GM21381 (cell line): ENCODE data around the gene ACOT13.
"Not testable (repeated sequence)": the region's sequence is repeated elsewhere in the genome, so short reads cannot be mapped to it uniquely, and the experiment has no call there.

Source experiments
- ATAC-seq: cut with Tn5 transposase; IDR thresholded peaks from one replicate; pipeline ENCODE4 v1.9.1; 2021; ENCODE audit warnings: mild to moderate bottlenecking, moderate library complexity; ENCODE audit not compliant: unreplicated experiment

Gene ACOT13

GRCh38 chr6:24721461-24722215 is 54.8 kb downstream of the ACOT13 start:
- peak; percentile 45 for ATAC-seq

DNA sequence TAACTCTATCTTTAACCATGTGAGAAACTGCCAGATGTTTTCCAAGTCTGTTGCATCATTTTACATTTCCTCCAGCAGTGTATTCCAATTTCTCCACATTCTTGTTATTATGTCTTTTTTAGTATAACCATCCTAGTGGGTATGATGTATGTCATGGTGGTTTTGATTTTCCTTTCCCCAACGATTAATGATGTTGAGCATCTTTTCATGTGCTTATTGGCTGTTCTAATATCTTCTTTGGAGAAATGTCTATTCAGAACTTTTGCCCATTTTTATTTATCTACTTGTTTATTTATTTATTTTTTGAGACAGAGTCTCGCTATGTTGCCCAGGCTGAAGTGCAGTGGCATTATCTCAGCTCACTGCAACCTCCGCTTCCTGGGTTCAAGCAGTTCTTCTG is 56.4 kb downstream of the ACOT13 start:
- ATAC-seq = no peak

DNA sequence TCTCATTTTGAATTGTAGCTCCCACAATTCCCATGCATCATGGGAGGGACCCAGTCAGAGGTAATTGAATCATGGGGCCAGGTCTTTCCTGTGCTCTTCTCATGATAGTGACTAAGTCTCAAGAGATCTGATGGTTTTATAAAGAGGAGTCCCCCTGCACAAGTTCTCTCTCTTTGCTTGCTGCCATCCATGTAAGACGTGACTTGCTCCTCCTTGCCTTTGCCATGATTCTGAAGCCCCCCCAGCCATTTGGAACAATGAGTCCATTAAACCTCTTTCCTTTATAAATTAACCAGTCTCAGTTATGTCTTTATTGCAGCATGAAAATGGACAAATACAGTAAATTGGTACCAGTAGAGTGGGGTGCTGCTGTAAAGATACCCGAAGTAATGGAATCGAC is 63.8 kb downstream of the ACOT13 start:
- ATAC-seq = not testable (repeated sequence)

DNA sequence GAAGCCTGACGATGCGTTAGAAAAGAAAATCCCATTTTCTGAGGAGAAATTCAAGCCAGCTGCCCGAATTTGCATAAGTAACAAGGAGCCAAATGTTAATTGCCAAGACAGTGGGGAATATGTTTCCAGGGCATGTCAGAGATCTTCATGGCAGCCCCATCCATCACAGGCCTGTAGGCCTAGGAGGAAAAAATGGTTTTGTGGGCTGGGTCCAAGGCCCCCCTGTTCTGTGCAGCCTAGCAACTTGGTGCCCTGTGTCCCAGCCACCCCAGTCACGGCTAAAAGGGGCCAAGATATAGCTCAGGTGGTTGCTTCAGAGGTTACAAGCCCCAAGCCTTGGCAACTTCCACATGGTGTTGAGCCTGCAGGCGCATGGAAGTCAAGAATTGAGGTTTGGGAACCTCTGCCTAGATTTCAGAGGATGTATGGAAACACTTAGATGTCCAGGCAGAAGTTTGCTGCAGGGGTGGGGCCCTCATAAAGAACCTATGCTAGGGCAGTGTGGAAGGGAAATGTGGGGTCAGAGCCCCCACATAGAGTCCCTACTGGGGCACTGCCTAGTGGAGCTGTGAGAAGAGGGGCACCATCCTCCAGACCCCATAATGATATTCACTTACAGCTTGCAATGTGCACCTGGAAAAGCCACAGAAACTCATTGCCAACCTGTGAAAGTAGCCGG is 64.7 kb downstream of the ACOT13 start:
- ATAC-seq = not testable (repeated sequence)

DNA sequence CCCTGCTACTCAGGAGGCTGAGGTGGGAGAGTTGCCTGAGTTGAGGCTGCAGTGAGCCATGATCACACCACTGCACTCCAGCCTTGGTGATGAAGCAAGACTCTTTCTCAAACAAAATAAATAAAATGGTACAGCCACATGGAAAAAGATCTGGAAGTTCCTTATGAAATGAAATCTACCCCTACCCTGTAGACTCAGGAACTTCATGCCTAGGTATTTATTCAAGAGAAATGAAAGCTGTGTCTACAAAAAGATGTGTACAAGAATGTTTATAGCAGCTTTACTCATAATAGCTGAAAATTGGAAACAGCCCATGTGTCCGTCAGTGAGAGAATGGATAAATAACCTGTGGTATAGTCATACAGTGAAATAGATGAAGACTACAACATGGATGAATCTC is 67.3 kb downstream of the ACOT13 start:
- no peak for ATAC-seq

GRCh38 chr6:24734710-24735109 is 67.8 kb downstream of the ACOT13 start:
- not testable (repeated sequence) for ATAC-seq

- ATAC-seq = no peak
These were observed 71.9 kb downstream of the ACOT13 start for GRCh38 chr6:24738741-24739140.

DNA sequence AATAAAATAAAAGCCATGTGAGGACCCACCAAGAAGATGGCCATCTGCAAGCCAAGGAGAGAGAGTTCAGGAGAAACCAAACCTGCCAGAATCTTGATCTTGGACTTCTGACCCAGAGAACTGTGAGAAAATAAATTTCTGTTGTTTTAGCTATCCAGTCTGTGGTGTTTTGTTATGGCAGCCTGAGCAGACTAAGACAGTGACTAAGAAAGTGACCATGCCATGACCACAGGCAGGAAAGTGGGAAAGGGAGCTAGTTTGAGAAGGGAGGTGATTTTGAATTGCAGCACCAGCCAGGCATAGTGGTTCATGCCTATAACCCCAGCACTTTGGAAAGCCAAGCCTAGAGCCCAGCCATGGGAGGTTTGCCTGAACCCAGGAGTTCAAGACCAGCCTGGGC is 74.0 kb downstream of the ACOT13 start:
- ATAC-seq = no peak

DNA sequence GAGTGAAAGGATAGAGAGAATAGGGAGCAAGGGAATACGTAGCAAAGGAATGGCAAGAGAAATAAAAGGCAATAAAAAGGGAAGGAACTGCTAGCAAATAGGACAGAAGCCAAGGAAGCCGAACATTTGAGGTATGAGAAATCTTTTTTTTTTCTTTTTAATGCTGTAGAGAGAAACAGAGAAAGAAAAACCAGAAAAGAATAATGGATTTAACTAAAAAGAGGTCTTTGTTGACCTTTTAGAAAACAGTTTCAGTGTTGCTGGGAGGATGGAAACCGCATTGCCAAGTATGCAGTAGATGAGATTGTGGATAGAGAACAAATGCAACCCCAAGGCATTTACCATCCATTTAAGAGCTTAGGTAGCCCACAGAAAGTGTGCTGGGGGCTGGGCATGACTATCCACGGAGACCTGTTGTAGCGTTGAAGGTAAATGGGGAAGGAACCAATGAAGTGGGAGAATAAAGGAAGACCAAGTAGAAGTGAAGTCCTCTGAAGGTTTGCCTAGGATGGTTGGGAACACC is 75.4 kb downstream of the ACOT13 start:
- ATAC-seq = no peak

DNA sequence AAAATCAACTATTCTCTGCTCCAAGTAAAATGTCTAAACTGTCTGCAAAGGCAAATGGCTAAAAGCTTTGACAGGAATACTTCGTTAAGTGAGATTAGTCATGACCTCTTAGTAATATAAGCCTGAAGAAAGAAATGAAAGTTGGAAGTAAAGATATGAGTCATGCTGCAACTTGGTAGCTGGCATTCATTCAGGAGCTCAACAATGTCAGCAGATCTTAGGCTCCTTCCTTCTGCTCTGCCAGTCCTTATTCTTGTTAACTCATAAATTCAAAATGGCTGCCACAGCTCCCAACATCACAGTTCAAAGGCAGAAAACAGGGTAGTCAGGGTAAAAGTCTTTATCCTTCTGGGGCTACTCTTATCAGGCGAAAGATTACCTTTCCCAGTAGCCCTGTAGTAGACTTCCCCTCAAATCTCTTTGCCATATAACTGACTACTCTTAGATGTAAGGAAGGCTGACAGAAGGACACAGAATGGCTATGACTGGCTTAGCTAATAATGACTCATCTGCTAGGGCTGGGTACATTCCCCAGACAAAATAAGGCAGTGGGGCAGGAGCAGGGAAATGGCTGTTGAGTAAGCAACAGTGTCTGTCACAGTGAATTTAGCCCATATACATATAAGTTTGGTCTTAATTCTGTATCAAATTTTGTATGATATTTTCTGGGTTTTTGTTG is 76.5 kb downstream of the ACOT13 start:
- ATAC-seq = peak; percentile 88

GRCh38 chr6:24743944-24744335 is 77.1 kb downstream of the ACOT13 start:
- ATAC-seq = no peak

DNA sequence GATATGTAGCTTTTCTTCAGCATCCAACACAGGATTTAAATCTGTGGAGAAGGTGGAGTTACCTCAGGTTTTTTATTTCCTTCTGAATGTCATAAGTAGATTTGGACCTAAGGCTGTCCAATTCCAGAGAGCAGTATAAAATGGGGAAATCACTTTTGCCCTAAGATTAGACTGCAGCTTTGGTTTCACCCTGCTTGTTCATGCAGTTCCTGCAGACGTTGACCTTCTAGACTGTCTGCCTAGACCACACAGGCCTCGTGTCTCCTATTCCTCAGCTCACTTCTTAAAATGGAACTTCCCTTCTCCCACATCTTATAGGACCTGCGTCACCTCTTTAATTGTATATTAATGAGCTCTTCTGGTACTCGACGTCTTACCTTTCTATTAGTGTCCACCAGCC is 78.0 kb downstream of the ACOT13 start:
- ATAC-seq = no peak

GRCh38 chr6:24749297-24749696 is 82.4 kb downstream of the ACOT13 start:
- no peak for ATAC-seq

GRCh38 chr6:24750878-24751277 is 84.0 kb downstream of the ACOT13 start:
- ATAC-seq = not testable (repeated sequence)

GRCh38 chr6:24752503-24752902 is 85.6 kb downstream of the ACOT13 start:
- no peak for ATAC-seq

GRCh38 chr6:24752917-24753492 is 86.1 kb downstream of the ACOT13 start:
- no peak for ATAC-seq

DNA sequence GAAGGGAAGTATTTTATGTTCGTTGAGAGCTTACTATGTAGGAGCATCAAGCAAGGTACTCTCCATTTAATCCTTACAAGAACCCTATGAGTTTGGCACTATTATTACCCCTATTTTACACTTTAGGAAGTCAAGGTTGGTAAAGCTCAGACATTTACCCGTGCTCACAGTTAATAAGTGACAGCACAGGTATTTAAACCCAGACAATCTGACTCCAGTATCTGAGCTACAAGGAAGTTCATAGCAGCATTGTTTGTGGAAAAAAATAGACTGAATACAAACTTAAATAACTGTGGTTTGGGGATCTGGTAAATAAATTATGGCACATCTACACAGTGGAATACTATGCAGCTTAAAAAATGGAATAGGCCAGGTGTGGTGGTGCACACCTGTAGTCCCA is 86.7 kb downstream of the ACOT13 start:
- ATAC-seq = no peak

DNA sequence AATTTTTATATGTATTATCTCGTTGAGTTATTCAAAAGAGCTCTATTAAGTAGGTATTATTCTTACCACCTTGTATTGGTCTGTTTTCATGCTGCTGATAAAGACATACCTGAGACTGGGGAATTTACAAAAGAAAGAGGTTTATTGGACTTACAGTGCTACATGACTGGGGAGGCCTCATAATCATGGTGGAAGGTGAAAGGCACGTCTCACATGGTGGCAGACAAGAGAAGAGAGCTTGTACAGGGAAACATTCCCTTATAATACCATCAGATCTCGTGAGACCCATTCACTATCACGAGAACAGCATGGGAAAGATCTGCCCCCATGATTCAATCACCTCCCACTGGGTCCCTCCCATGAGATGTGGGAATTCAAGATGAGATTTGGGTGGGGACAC is 87.5 kb downstream of the ACOT13 start:
- ATAC-seq = not testable (repeated sequence)
